Upper lobe of left lung (tissue), 4 donors: Measurements from ENCODE around the gene SVIL.

ENCODE experiments used
- CTCF ChIP-seq, 6 experiments: fragments of 450-650 bp in 4 of 6; fragments of 200-600 bp in 2 of 6; sonication (generic) in 2 of 6; IDR thresholded peaks; one replicate each; pipeline ENCODE4 v1.5.1; 2016 to 2019; ENCODE audit warnings: antibody characterized with exemption in 6 of 6
- EP300 ChIP-seq, 4 donors: sonication (generic); formaldehyde crosslinking; IDR thresholded peaks; one replicate each; pipeline ENCODE4 v1.5.1; 2017; ENCODE audit warnings: antibody characterized with exemption in 4 of 4, control low read depth in 2 of 4
- POLR2A ChIP-seq, 4 donors: fragments of 450-650 bp; IDR thresholded peaks; one replicate each; pipeline ENCODE4 v1.5.1; 2016 to 2017; ENCODE audit warnings: antibody characterized with exemption in 4 of 4, mild to moderate bottlenecking in 2 of 4

- TF ChIP-seq POLR2A (IDR thresholded peaks at IDR 0.05) (no peak), CTCF (IDR thresholded peaks at IDR 0.05) (no peak), EP300 (IDR thresholded peaks at IDR 0.05) (no peak)
Measured at GRCh38 chr10:29622382-29622922, 12.3 kb downstream of the SVIL start.
